Activated T-cell treated with anti-CD3 and anti-CD28 coated beads, Interleukin-2, amount 50 U/mL, for 4 hours (primary cell): ENCODE data around the gene TNPO2. TPM values are rescaled to one million over a fixed set of nuclear protein-coding genes. Genes with fewer than 3 reads are reported as not detected.
A peak's percentile ranks its signal among the peaks of the same experiment; 100 is the strongest.
"Not testable (repeated sequence)": the region's sequence is repeated elsewhere in the genome, so short reads cannot be mapped to it uniquely, and the experiment has no call there.

Experiments used
- ATAC-seq, 2 donors: fragments of 200-7000 bp; cut with Tn5 transposase; one replicate each; pipeline ENCODE4 v1.10.0; 2021
- DNase-seq: peaks from one replicate; pipeline ENCODE4 v3.0.0-alpha.2; 2020
- H3K27me3 Mint-ChIP-seq: one replicate; pipeline ENCODE4 v1.8.0; 2021; ENCODE audit warnings: low read depth, mixed read lengths
- H3K36me3 Mint-ChIP-seq: one replicate; pipeline ENCODE4 v1.8.0; 2022; ENCODE audit warnings: mixed read lengths; ENCODE audit not compliant: insufficient read depth
- H3K4me1 Mint-ChIP-seq: one replicate; pipeline ENCODE4 v1.8.0; 2021; ENCODE audit warnings: low read depth, mixed read lengths
- H3K4me3 Mint-ChIP-seq: one replicate; pipeline ENCODE4 v1.8.0; 2021; ENCODE audit warnings: mild to moderate bottlenecking, moderate library complexity, mixed read lengths
- H3K9me3 Mint-ChIP-seq: one replicate; pipeline ENCODE4 v1.8.0; 2021; ENCODE audit warnings: mixed read lengths
- total RNA-seq, 3 donors: library from RNA; stranded (reverse); gene quantifications; one replicate each; pipeline ENCODE4 v1.2.1, GENCODE V29; 2021

TNPO2 gene
- total RNA-seq, 3 donors from 2014 or later: 223 to 236 (median 232) TPM

DNA sequence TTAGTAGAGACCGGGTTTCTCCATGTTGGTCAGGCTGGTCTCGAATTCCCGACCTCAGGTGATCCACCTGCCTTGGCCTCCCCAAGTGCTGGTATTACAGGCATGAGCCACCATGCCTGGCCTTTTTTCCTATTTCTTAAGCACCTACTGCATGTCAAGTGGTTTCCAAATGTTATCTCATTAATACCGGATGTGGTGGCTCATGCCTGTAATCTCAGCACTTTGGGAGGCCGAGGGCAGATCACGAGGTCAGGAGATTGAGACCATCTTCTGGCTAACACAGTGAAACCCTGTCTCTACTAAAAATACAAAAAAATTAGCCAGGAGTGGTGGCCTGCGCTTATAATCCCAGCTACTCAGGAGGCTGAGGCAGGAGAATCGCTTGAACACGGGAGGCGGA is 1.9 kb upstream of the TNPO2 start:
- not testable (repeated sequence) for H3K4me3 Mint-ChIP-seq, ATAC-seq, H3K27me3 Mint-ChIP-seq, DNase-seq, H3K9me3 Mint-ChIP-seq
- Mint-ChIP-seq H3K36me3 (peaks cover 17% of the 10 kb centered on the region), H3K4me1 (peaks cover 20% of the 10 kb centered on the region)

DNA sequence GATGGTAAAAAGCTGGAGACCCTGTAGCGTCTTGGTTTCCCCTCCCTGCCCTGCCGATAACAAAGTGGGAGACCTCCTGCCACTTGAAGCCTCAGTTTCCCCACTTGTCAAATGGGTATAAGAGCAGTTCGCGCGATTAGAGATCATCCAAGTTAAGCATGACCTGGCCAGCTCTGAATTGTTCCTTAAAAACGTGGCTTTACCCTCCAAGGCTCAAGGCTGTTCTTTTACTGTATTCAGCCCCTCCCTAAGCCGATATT is 421 bp downstream of the TNPO2 start:
- H3K9me3 Mint-ChIP-seq: no peaks in the 10 kb centered on the region
- no peaks in the 10 kb centered on the region for H3K27me3 Mint-ChIP-seq
- H3K4me3 Mint-ChIP-seq: peak overlapping the region; percentile 94
- peaks cover 19% of the 10 kb centered on the region for H3K36me3 Mint-ChIP-seq
- ATAC-seq (no peak), DNase-seq (no peak)
- peaks cover 24% of the 10 kb centered on the region for H3K4me1 Mint-ChIP-seq

GRCh38 chr19:12722566-12723380 is 959 bp downstream of the TNPO2 start:
- Mint-ChIP-seq H3K9me3 (no peaks in the 10 kb centered on the region), H3K36me3 (peaks cover 19% of the 10 kb centered on the region), H3K4me1 (peaks cover 24% of the 10 kb centered on the region), H3K4me3 (peak overlapping the region; percentile 94), H3K27me3 (no peaks in the 10 kb centered on the region)
- peak; percentile 87 for ATAC-seq
- DNase-seq: peak; percentile 88

DNA sequence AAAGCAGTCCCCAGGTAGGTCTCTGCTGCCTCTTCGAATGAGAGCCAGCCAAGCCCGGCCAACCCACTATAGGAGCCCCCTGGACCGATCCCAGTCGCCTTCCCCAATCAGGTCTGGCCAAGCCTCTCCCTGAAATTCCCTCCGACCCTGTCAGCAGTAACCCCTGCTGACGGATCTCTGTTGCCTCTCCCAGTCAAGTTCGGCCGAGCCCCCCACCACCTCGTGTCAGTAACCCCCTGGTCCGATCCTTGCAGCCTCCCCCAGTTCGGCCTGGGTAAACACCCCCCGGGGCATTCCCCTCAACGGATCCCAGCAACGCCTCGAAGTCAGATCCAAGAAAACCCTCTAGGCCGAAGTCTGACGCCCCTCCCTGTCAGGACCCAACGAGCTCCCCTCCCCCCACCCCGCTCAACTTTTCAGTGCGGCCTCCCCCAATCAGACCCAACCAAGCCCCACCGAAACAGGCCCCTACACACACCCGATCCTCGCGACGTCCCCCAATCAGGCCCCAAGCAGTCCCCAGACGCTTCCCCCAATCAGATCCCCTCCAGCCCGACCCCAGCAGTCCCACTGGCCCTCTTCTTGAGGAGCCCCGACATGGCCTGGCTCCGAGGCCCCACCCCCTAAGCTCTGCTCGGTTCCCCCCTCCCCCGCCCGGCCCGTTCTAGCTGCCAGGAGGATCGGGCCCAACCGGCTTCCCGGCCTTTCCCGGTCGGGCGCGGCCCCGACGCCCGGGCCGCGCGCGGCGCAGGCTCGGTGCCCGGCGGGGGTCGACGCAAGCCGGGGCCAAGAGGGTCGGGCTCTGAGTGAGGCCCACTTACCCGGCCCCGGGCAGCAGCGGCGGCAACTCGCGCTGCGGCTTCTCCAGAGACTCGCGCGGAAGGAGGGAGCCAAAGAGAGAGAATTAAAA is 1.8 kb downstream of the TNPO2 start:
- peak overlapping the region; percentile 94 for H3K4me3 Mint-ChIP-seq

DNA sequence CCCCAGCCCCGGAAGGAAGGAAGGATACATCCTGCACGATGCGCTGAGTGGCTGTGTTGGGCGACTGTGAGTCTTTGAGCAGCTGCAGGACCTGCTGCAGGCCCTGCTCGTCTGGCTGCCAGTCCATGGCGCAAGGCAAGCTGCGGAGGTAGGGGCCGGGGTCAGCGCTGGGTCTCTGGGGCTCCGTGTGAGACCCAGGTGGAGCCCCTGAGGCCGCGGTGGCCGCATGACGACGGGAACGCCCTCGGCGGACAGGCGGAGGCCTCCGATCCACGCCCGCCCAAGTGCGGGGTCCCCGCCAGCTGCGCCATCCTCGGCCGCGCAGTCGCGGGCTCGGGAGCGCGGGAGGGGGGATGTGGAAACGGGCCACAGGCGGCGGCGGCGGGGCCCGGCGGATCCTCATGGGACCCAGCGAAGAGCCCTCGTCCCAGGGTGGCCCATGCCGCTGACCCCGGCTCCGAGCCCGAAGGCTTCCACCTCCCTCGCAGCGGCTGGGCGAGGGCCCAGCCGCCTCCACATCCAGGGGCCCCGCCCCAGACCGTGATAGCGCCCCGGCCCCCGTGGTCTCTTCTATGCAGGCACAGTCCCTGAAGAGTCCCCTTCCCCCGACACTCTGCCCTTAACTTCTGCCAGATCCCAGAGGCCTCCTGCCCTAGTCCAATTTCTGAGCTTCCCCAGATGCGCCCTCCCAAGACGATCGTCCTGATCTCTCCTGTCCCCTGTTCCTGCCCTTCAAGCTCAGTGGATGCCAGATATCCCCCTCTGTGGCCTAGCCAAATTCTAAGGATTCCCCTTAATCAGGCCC is 2.7 kb downstream of the TNPO2 start:
- H3K27me3 Mint-ChIP-seq: no peaks in the 10 kb centered on the region
- DNase-seq: no peak
- no peaks in the 10 kb centered on the region for H3K9me3 Mint-ChIP-seq
- peak overlapping the region; percentile 85 for H3K4me3 Mint-ChIP-seq
- no peak for ATAC-seq
- peaks cover 24% of the 10 kb centered on the region for H3K4me1 Mint-ChIP-seq
- peaks cover 24% of the 10 kb centered on the region for H3K36me3 Mint-ChIP-seq

More for the DNA sequence above, 1.8 kb downstream of the TNPO2 start:
- Mint-ChIP-seq H3K27me3 (no peaks in the 10 kb centered on the region), H3K4me1 (peaks cover 24% of the 10 kb centered on the region), H3K9me3 (no peaks in the 10 kb centered on the region), H3K36me3 (peaks cover 19% of the 10 kb centered on the region)
- ATAC-seq (peak; percentile 19 to 29), DNase-seq (peak; percentile 39)

- Mint-ChIP-seq H3K4me3 (peak overlapping the region; percentile 85), H3K36me3 (peaks cover 24% of the 10 kb centered on the region), H3K27me3 (no peaks in the 10 kb centered on the region), H3K9me3 (no peaks in the 10 kb centered on the region), H3K4me1 (peaks cover 24% of the 10 kb centered on the region)
- ATAC-seq (no peak), DNase-seq (no peak)
Measured at GRCh38 chr19:12720296-12720695, 3.4 kb downstream of the TNPO2 start.

GRCh38 chr19:12715929-12716328 is 7.8 kb downstream of the TNPO2 start:
- DNase-seq (no peak), ATAC-seq (no peak)
- Mint-ChIP-seq H3K4me3 (no peak overlapping the region), H3K4me1 (peaks cover 13% of the 10 kb centered on the region), H3K36me3 (peaks cover 30% of the 10 kb centered on the region), H3K27me3 (no peaks in the 10 kb centered on the region), H3K9me3 (no peaks in the 10 kb centered on the region)

DNA sequence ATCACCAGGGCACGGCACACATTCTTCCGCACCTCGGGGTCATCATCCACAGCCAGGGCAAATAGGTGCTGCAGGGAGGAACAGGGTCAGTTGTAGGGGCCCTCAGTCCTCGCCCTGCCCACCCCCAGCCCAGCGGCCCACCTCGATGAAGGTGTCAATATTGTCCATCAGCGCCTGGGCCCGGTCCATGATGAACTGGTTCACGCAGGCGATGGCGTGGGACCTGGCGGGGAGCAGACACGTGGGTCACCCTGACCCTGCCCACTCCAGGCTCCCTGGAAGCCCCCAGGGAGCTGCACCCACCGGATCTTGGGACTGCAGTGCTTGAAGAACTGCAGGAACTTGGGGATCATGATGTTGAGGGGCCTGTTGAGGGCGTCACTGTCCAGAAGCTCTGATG is 8.6 kb downstream of the TNPO2 start:
- Mint-ChIP-seq H3K36me3 (peaks cover 33% of the 10 kb centered on the region), H3K27me3 (no peaks in the 10 kb centered on the region), H3K9me3 (no peaks in the 10 kb centered on the region), H3K4me3 (no peak overlapping the region), H3K4me1 (peaks cover 7% of the 10 kb centered on the region)
- DNase-seq: no peak
- no peak for ATAC-seq

- DNase-seq, H3K4me1 Mint-ChIP-seq, ATAC-seq, H3K9me3 Mint-ChIP-seq, H3K4me3 Mint-ChIP-seq, H3K27me3 Mint-ChIP-seq: not testable (repeated sequence)
- H3K36me3 Mint-ChIP-seq: peaks cover 27% of the 10 kb centered on the region
Measured at GRCh38 chr19:12713304-12713703, 10.4 kb downstream of the TNPO2 start.

GRCh38 chr19:12712077-12712476 is 11.7 kb downstream of the TNPO2 start:
- H3K9me3 Mint-ChIP-seq, DNase-seq: not testable (repeated sequence)
- H3K36me3 Mint-ChIP-seq: peaks cover 27% of the 10 kb centered on the region

GRCh38 chr19:12711187-12711586 is 12.5 kb downstream of the TNPO2 start:
- Mint-ChIP-seq H3K27me3 (no peaks in the 10 kb centered on the region), H3K36me3 (peaks cover 27% of the 10 kb centered on the region), H3K9me3 (no peaks in the 10 kb centered on the region), H3K4me3 (no peak overlapping the region), H3K4me1 (no peaks in the 10 kb centered on the region)
- DNase-seq (no peak), ATAC-seq (no peak)

More at GRCh38 chr19:12712077-12712476, 11.7 kb downstream of the TNPO2 start:
- H3K4me3 Mint-ChIP-seq, H3K27me3 Mint-ChIP-seq, H3K4me1 Mint-ChIP-seq, ATAC-seq: not testable (repeated sequence)

DNA sequence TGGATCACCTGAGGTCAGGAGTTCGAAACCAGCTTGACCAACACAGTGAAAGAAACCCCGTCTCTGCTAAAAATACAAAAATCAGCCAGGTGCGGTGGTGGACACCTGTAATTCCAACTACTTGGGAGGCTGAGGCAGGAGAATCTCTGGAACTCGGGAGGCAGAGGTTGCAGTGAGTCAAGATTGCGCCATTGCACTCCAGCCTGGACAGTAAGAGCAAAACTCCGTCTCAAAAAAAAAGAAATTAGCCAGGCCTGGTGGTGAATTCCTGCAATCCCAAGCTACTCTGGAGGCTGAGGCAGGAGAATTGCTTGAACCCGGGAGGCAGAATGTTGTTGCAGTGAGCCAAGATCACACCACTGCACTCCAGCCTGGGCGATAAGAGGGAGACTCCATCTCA is 15.1 kb downstream of the TNPO2 start:
- Mint-ChIP-seq H3K36me3 (peaks cover 35% of the 10 kb centered on the region), H3K4me3 (no peak overlapping the region), H3K27me3 (no peaks in the 10 kb centered on the region)

GRCh38 chr19:12706332-12706718 is 17.4 kb downstream of the TNPO2 start:
- H3K27me3 Mint-ChIP-seq: no peaks in the 10 kb centered on the region
- no peaks in the 10 kb centered on the region for H3K9me3 Mint-ChIP-seq
- peaks cover 38% of the 10 kb centered on the region for H3K36me3 Mint-ChIP-seq
- H3K4me3 Mint-ChIP-seq: no peak overlapping the region
- DNase-seq (no peak), ATAC-seq (no peak)
- H3K4me1 Mint-ChIP-seq: no peaks in the 10 kb centered on the region

More for the DNA sequence above, 15.1 kb downstream of the TNPO2 start:
- DNase-seq (no peak), ATAC-seq (no peak)
- no peaks in the 10 kb centered on the region for H3K9me3 Mint-ChIP-seq
- H3K4me1 Mint-ChIP-seq: no peaks in the 10 kb centered on the region

DNA sequence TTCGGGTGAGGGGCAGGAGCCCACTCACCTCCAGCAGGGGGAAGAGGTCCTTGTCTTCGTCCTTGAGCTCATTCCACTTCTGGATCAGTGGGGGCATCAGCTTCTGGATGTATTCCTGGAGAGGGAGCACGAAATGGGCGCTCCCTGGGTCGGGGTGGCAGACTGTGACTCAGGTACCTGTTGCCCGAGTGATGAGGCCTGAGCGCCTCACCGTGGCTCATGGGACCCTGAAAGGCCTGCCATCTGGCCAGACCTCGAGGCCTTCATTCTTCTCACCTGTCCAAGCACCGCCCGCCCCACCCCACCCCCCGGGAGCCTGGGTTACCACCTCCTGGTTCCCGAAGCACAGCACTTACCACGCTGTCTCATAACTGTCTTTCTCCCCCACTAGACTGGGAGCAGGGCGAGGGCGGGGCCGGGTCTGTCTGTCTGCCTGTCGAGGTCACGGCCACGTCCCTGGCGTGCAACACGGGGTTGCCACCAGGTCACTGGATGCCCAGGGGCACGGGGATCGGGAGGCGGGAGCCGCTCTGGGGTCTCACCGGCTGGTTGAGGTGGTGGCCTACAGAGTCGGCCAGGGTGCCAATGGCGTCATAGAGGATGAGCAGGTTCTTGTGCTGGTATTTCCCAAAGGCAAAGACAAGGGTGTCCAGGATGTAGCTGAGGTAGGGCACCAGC is 17.9 kb downstream of the TNPO2 start:
- Mint-ChIP-seq H3K4me3 (no peak overlapping the region), H3K9me3 (no peaks in the 10 kb centered on the region), H3K4me1 (no peaks in the 10 kb centered on the region), H3K36me3 (peaks cover 40% of the 10 kb centered on the region), H3K27me3 (no peaks in the 10 kb centered on the region)
- DNase-seq (no peak), ATAC-seq (no peak)
